SJCRH30 (cell line): ENCODE results near the gene KANSL1L. TPM values are rescaled to one million over a fixed set of nuclear protein-coding genes. Genes with fewer than 3 reads are reported as not detected.

Experiments
- DNase-seq, 2 experiments: peaks; one replicate each; pipeline ENCODE4 v3.0.0-alpha.2; 2015 to 2020
- H3K27ac ChIP-seq: fragments of 250-450 bp; sonication (Bioruptor Pico); 2 replicates; pipeline ENCODE4 v1.5.1; 2020; ENCODE audit warnings: mild to moderate bottlenecking, moderate library complexity
- H3K27me3 ChIP-seq: fragments of 250-450 bp; sonication (Bioruptor Pico); 2 replicates; pipeline ENCODE4 v1.5.1; 2020; ENCODE audit warnings: mild to moderate bottlenecking, moderate library complexity
- H3K36me3 ChIP-seq: fragments of 250-450 bp; sonication (Bioruptor Pico); 2 replicates; pipeline ENCODE4 v1.5.1; 2020; ENCODE audit warnings: mild to moderate bottlenecking, moderate library complexity
- H3K4me1 ChIP-seq: fragments of 250-450 bp; sonication (Bioruptor Pico); 2 replicates; pipeline ENCODE4 v1.5.1; 2020; ENCODE audit warnings: mild to moderate bottlenecking, moderate library complexity
- H3K4me3 ChIP-seq: fragments of 250-450 bp; sonication (Bioruptor Pico); 2 replicates; pipeline ENCODE4 v1.5.1; 2020; ENCODE audit warnings: mild to moderate bottlenecking, moderate library complexity
- H3K9me3 ChIP-seq: fragments of 250-450 bp; sonication (Bioruptor Pico); replicated peaks from 2 replicates; pipeline ENCODE4 v1.5.1; 2020; ENCODE audit warnings: mild to moderate bottlenecking, moderate library complexity
- total RNA-seq: library from RNA; depleted of rRNA; stranded (reverse); fragments of >200 nt; shearing (Covaris generic); gene quantifications from 2 replicates; pipeline ENCODE4 v1.2.3, GENCODE V29; 2014; rRNA removed

Gene KANSL1L
- total RNA-seq, 1 experiment from 2014 or later: 24.3 TPM

- H3K4me3 ChIP-seq: no peak overlapping the region
- no peaks in the 10 kb centered on the region for H3K4me1 ChIP-seq
- no peak for DNase-seq
- no peaks in the 10 kb centered on the region for H3K36me3 ChIP-seq
- H3K27ac ChIP-seq: no peak overlapping the region
- no peaks in the 10 kb centered on the region for H3K27me3 ChIP-seq
- H3K9me3 ChIP-seq: no peaks in the 10 kb centered on the region
Observed at GRCh38 chr2:209976698-209977385, 194.4 kb downstream of the KANSL1L start.

GRCh38 chr2:209974576-209974975, 196.6 kb downstream of the KANSL1L start:
- Histone ChIP-seq H3K27me3 (no peaks in the 10 kb centered on the region), H3K27ac (no peak overlapping the region), H3K9me3 (no peaks in the 10 kb centered on the region), H3K4me1 (no peaks in the 10 kb centered on the region), H3K4me3 (no peak overlapping the region), H3K36me3 (no peaks in the 10 kb centered on the region)
- DNase-seq: no peak

- Histone ChIP-seq H3K4me1 (no peaks in the 10 kb centered on the region), H3K4me3 (no peak overlapping the region), H3K36me3 (no peaks in the 10 kb centered on the region), H3K27ac (no peak overlapping the region), H3K9me3 (no peaks in the 10 kb centered on the region), H3K27me3 (no peaks in the 10 kb centered on the region)
- DNase-seq: no peak
Observed at GRCh38 chr2:209973328-209973727, 197.9 kb downstream of the KANSL1L start.

Other genes with a start within 250 kb of the KANSL1L start
- gene RPE, start 168.8 kb downstream of the KANSL1L start, total RNA-seq: 69.7 and 75.1 TPM in 2 replicates
- gene ACADL, start 54.0 kb upstream of the KANSL1L start, total RNA-seq: 1.2 and 1.6 TPM in 2 replicates
- gene MYL1, start 143.8 kb upstream of the KANSL1L start, total RNA-seq: 2.2 and 3.3 TPM in 2 replicates